ENCODE data around the gene WRAP53.

The WRAP53 gene

DNA sequence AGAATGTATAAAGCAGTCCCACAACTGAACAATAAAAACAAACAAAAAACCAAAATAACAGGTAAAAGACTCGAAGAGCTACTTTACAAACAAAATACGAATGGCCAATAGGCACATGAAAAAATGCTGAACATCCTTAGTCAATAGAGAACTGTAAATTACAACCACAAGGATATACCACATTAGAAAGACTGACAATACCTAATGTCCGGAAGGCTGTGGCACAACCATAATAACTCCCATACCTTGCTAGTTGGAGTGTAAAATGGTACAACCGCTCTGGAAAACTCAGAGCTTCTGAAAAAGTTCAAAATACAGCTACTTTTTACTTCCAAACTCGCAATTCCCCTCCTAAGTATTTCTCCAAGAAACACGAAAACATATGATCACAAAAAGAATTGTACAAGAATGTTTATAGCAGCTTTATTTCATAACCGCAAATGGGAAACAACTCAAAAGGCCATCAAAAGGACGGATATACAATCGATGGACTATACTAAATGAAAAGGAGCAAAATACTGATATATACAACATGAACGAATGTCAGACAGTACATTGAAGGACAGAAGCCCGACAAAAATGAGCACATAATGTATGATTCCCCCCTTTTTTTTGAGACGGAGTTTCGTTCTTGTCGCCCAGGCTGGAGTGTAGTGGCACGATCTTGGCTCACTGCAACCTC, 3.3 kb upstream of the WRAP53 start:
- DNase-seq: no peak

DNA sequence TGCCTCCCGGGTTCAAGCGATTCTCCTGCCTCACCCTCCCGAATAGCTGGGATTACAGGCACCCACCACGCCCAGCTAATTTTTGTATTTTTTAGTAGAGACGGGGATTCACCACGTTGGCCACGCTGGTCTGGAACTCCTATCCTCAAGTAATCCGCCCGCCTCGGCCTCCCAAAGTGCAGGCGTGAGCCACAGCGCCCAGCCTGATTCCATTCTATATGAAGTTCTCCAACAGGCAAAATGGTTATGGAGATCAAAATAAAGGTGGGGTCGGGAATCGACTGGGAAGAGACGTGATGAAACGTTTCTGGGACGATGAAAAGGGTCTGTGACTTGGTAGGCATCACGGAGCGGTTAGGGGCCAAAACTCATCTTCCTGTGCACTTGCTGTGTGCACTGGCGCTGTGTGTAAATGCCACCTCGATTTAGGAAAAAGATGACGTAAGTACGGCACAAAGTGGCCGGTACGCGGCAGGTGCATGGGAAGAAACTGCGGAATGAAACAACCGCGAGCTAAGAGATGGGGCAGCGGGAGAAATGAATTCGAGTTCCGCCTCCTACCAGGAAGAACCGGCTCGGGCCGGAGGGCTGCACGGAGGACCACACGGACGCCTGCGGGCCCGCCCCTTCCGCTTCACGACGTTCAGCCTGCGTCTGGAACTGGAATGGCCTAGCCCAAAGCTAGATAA, 2.6 kb upstream of the WRAP53 start:
- DNase-seq: peak; percentile 82

DNA sequence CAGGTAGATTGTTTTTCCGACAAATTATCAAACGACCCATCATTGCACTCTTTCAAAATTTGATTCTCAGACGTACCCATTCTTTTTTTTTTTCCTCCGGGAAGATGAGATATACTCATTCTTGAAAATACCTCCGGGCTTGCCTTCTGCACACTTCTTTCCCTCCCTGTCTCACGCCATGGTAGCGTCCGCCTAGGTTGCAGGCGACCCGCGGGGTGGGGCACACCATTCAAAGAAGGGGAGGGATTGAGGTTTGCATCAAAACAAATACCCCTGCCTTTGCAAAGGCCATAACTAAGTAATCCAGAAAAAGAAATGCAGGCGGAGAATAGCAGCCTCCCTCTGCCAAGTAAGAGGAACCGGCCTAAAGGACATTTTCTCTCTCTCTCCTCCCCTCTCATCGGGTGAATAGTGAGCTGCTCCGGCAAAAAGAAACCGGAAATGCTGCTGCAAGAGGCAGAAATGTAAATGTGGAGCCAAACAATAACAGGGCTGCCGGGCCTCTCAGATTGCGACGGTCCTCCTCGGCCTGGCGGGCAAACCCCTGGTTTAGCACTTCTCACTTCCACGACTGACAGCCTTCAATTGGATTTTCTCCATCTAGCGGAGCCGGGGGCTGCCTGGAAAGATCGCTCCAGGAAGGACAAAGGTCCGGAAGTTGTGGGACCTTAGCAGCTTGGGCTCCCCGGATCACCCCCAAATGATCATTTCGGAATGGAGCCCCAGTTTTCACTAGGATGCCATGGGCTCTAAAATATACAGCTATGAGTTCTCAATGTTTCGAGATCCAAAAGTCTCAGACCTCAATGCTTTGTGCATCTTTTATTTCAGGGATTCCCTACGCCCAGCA, 1.8 kb upstream of the WRAP53 start:
- peak; percentile 70 for DNase-seq

DNA sequence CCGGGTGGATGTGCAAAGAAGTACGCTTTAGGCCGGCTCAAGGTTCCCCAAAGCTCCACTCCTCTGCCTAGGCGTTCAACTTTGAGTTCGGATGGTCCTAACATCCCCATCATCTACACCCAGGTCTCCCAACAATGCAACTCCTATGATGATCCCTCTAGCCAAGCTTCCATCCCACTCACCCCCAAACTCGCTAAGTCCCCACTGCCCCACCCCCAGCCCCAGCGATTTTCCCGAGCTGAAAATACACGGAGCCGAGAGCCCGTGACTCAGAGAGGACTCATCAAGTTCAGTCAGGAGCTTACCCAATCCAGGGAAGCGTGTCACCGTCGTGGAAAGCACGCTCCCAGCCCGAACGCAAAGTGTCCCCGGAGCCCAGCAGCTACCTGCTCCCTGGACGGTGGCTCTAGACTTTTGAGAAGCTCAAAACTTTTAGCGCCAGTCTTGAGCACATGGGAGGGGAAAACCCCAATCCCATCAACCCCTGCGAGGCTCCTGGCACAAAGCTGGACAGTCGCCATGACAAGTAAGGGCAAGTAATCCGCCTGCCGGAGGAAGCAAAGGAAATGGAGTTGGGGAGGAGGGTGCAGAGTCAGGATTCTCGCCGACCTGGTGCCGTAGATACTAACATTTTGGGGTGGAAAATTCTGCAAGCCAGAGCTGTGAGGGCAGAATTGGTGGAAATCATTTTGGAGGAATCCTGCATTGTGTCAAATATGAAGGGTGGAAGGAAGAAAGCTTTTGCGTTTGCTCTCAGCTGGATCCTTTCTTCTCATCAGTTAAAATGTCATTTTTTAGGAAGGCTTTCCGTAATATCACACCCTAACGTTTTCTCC, 987 bp upstream of the WRAP53 start, which contains the start of gene TP53:
TSS of gene TP53 (minus strand) at position 419 of the 836 bp plus-strand sequence. CDS start 10,896 bp downstream, outside the sequence.
- DNase-seq: peak; percentile 80

DNA sequence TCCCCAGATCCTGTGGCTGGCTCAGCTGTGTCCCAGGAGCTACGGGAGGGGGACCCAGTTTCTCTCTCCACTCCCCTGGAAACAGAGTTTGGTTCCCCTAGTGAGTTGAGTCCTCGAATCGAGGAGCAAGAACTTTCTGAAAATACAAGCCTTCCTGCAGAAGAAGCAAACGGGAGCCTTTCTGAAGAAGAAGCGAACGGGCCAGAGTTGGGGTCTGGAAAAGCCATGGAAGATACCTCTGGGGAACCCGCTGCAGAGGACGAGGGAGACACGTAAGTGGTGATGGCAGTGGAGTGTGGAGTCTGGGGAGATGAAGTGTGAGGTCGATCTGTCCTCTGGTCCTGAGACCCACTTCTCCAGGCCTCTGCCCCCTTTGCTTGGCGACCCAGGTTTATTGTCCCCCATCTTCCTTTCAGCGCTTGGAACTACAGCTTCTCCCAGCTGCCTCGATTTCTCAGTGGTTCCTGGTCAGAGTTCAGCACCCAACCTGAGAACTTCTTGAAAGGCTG, 585 bp downstream of the WRAP53 start:
- no peak for DNase-seq

DNA sequence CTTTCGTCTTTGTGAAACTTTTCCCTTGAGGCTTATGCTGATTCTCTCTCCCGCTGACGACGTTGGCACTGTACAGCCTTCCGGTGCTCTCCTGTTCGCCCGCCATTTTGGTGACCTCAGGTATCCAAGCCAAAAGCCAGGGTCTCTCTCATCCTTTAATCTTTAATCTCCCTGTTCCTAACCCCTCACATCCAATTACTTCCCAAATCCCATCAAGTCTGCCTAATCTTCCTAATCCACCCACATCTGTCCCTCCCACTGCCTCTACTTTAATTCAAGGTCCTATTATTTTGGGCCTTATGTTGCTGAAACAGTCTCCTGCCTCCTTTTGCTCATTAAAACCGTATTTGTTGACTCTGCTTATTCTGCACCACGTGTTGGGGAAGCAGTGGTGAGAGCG, 7.3 kb downstream of the WRAP53 start:
- no peak for DNase-seq

DNA sequence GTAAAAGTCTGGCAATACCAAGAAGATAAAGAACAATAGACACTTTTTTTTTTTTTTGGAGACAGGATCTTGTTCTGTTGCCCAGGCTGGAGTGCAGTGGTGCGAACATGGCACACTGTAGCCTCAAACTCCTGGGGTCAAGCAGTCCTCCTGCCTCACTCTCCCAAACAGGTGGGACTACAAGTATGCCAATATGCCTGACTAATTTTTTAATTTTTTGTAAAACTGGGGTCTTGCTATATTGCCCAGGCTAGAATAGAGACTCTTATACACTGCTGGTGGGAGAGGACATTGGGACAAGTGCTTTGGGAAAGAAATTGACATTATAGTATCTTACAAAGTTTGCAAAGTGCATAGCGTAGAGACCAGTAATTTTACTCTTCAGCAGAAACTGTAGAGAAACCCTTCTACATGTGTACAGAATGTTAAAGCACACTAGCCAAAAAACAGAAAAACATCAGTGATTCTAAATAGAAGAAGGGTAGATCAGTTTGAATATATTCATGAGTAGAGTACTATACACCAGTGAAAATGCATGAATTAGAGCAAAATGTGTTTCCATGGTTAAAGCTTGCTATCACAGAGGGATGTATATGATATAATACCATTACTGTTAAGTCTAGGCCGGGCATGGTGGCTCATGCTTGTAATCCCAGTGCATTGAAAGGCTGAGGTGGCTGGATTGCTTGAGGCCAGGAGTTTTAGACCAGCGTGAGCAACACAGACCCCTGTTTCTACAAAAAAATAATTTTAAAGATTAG, 9.7 kb downstream of the WRAP53 start:
- DNase-seq: no peak

DNA sequence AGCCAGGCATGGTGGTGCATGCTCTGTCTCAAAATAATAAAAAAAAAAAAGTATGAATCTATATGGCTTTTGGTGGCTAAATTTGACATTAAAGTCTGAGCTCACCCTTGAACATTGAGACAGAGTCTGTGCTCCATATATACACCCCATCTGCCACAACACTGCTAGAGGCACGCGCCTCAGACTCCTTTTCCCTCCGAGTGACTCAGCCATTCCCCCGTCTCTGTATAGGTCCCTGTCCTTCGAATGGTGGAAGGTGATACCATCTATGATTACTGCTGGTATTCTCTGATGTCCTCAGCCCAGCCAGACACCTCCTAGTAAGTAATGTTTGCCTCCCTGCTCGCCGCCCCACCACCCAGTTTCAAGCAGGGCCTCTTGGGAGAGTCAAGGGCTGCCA, 12.2 kb downstream of the WRAP53 start:
- no peak for DNase-seq

DNA sequence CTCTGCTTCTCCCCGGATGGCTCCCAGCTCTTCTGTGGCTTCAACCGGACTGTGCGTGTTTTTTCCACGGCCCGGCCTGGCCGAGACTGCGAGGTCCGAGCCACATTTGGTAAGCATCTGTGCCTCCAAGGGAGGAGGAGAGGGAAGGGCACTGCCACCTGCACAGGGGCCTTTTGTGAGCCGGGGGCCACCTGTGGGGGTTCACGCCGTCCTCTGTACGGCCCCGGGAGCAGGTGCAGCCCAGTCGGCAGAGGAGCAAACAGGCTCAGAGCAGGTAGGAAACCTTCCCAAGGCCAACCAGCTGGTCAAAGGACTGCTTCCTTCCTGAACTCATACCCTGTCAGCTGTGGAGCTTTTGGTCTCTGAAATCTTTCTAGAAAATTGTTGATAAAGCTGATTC, 13.4 kb downstream of the WRAP53 start:
- DNase-seq: no peak

DNA sequence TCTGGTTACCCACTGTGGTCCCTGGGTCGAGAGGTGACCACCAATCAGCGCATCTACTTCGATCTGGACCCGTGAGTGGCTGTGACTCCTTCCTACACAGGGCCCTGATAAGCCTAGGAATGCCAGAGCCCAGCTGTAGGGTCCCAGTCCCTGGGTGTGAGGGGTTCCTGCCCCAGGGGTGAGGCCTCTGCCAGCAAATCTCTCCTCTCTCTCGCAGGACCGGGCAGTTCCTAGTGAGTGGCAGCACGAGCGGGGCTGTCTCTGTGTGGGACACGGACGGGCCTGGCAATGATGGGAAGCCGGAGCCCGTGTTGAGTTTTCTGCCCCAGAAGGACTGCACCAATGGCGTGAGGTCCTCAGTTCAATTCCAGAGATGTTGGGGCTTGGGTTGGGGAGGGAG, 14.5 kb downstream of the WRAP53 start:
- no peak for DNase-seq

DNA sequence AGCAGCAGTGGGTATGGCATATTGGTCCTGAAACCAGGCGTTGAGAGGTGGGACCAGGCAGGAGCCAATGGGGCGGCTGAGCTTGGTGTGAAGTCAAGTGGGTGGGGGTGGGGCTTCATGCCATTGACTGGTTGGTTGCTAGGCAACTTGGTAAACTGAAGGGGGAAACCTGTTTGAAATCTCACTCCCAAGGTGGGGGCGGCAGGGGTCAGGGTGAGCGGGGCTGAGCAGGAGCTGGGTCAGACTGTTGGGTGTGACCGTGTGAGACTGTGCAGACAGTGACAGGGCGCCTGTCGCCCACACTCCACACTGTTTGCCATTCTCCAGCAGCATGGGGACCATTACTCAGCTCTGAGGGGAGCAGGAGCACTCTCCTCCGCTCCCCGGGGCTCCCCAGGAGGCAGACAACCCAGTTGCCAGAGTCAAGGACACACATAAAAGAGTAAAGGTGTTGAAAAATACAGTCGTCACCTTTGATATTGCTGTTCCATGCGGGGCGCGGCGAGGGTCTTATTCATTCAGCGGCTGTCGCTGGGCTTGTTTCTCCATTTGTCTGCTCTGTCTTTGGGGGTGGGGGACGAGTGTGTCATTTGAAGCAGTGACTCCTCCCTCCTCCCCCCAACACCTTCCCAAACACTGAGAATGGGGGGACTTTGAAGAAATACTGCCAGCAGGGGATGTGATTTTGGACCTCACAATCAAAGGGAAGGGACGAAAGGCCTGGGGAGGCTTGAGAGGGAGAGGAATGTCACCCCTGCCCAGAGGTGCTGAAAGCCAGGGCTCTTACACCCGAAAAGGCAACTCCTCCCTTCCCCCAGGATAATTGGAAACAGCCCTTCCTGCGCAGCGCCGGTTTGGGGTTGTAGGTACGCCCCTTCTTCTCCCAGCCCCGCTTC, 15.6 kb downstream of the WRAP53 start:
- peak; percentile 87 for DNase-seq

DNA sequence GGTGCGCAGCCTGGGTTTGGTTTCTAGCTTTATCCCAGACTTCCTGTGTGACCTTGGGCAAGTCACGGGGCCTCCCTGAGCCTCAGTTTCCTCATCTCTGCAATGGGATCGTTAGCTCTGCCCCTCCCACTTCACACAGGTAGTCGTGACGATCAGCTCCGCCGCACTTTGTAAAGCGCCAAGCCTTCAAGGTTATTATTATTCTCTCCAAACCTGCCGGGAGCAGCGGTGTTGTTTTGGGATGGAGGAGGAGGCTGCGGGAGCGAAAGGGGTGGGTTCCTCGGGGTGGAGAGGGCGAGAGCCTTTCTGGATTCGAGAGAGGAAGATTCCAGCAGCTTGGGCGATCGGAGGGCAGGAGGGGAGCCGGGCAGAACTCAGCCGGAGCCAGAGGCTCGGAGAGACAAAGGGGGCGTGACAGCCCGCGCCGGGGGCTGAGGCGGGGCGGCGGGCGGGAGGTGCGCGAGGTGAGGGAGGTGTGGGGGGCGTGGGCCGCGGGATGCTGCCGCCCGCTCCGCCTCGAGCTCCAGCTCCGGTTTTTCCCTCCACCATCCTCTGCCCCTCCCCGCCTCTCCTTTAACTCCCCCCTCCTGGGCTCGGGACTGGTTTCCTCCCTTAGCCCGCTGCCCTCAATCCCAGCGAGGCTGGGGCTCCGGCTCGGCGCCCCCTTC, 16.5 kb downstream of the WRAP53 start, which contains the start of gene EFNB3:
TSS of gene EFNB3 (plus strand) at position 602 of the 668 bp plus-strand sequence. CDS start 397 bp downstream, outside the sequence.
- DNase-seq: peak; percentile 72

DNA sequence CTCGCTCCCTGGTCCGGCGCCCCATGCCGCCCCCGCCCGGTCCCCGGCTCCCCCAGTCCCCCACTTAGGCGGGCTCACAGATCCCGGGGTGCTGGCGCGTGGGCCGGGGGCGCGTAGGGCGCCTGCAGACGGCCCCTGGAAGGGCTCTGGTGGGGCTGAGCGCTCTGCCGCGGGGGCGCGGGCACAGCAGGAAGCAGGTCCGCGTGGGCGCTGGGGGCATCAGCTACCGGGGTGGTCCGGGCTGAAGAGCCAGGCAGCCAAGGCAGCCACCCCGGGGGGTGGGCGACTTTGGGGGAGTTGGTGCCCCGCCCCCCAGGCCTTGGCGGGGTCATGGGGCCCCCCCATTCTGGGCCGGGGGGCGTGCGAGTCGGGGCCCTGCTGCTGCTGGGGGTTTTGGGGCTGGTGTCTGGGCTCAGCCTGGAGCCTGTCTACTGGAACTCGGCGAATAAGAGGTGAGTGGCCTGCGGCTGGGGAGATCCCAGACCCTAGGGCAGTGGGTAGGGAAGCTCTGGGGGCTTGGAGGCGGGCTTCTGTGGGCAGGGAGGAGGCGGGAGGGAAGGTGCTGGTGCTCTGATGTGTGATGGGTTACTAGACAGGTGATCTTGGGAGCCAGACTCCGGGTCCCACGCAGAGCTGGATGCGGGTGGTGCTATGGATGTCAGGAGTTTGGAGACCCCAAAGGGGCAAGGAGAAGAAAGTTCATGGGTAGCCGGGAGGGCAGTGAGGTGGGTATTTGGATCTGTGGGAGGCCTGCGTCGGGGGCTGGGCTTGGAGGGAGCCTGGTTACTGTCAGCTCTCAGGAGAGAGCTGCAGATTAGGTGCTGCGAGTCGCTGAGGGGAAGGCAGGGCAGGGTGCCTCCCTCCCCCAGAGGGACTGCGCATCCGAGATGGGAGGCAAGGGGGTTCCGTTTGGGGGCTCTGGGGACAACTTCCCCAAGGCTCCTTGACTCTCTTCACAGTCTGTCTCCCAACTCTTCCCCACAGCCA, 17.3 kb downstream of the WRAP53 start:
- DNase-seq: no peak

DNA sequence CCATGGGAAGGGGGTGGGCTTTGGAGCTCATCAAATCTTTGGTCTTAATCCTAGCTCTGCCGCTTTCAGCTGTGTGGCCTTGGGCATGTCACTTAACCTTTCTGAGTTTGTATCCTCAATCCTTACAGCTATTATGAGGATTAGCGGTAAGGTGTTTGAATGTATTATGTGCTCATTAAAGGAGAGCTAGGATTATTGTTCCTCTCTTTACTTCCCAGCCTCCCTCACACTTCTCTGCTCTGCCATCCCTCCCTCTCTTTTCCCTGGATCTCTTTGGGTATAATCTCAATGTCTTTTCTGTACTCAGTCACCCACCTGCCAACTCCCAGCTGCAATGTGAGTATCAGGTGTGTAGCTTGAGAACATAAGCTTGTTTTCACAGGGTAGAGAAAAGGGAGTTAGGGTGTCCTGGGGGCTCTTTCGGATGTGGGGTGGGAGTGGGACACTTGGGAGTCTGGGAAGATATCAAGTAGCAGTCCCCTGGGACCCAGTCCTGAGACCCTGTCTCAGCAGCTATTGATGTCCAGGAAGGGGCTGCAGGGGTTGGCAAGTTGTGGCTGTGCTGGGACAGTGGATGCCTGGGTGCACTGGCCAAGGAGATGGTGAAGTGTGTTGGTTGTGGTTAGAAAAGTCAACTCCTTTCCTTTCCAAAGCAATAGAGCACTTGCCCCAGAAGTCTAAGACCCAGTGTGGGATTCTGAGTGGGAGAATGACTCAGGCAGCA, 18.5 kb downstream of the WRAP53 start:
- DNase-seq: no peak

DNA sequence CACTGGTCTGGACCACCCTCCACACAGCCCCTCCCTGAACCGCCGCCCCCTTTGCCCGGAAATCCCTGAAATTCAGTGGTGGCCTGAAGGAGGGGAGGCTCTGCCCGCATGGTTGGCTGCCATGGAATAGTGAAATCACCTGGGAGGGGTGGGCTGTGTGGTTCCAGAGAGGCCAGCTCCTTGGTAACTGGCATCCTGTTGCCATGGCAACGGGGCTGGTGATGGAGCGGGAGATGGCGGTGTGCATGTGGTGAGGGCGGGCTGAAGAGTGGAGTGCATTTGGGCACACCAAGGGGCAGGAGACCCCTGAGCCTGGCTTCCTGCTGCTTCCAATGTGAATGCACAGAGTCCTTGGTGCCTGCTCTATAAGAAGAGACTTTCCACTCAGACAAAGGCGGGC, 19.2 kb downstream of the WRAP53 start:
- DNase-seq: no peak

DNA sequence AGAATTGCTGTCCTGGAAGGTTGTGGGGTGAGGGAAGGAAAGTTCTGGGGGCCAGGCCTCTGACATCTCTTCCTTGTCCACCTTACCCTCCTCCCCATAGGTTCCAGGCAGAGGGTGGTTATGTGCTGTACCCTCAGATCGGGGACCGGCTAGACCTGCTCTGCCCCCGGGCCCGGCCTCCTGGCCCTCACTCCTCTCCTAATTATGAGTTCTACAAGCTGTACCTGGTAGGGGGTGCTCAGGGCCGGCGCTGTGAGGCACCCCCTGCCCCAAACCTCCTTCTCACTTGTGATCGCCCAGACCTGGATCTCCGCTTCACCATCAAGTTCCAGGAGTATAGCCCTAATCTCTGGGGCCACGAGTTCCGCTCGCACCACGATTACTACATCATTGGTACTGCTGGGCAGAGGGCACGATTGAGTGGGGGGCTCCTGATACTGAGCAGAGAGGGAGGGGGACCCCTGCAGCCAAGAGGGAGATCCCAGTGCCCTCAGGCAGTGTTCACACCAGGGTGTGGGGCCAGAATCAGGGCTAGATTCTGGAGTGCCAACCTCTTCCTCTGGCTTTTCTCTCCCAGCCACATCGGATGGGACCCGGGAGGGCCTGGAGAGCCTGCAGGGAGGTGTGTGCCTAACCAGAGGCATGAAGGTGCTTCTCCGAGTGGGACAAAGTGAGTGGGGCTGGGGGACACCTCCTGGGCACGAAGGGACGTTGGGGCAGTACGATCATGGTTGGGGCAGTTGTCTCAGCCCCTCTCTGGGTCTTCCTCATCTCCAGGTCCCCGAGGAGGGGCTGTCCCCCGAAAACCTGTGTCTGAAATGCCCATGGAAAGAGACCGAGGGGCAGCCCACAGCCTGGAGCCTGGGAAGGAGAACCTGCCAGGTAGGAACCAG, 19.8 kb downstream of the WRAP53 start:
- no peak for DNase-seq

DNA sequence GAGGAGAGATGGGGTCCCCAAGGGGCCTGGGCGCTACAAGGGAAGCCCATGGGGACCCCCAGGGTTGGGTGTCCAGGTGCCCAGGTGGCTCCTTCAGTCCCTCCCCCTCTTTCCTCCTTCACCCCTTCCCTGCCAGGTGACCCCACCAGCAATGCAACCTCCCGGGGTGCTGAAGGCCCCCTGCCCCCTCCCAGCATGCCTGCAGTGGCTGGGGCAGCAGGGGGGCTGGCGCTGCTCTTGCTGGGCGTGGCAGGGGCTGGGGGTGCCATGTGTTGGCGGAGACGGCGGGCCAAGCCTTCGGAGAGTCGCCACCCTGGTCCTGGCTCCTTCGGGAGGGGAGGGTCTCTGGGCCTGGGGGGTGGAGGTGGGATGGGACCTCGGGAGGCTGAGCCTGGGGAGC, 20.8 kb downstream of the WRAP53 start:
- DNase-seq: no peak
